Brain microvascular endothelial cell (primary cell): ENCODE data around the gene TIPIN.

ENCODE experiments used
- DNase-seq: peaks from one replicate; pipeline ENCODE4 v3.0.0-alpha.2; 2020
- H3K27ac ChIP-seq: fragments of 250-450 bp; sonication (Bioruptor Pico); 2 replicates; pipeline ENCODE4 v1.5.1; 2020; ENCODE audit warnings: mild to moderate bottlenecking, moderate library complexity
- H3K27me3 ChIP-seq: fragments of 250-450 bp; sonication (Bioruptor Pico); replicated peaks from 2 replicates; pipeline ENCODE4 v1.5.1; 2020; ENCODE audit warnings: mild to moderate bottlenecking
- H3K36me3 ChIP-seq: fragments of 250-450 bp; sonication (Bioruptor Pico); replicated peaks from 2 replicates; pipeline ENCODE4 v1.5.1; 2020; ENCODE audit warnings: mild to moderate bottlenecking
- H3K4me3 ChIP-seq: 2 replicates; pipeline ENCODE4 v1.5.1; 2011; ENCODE audit warnings: low read depth, mild to moderate bottlenecking, control low read depth, low read length, moderate library complexity
- CTCF ChIP-seq: IDR thresholded peaks from 2 replicates; pipeline ENCODE4 v1.5.1; 2011; ENCODE audit warnings: low read depth, mild to moderate bottlenecking, moderate library complexity, low read length, control low read depth, inconsistent platforms; ENCODE audit errors: missing control alignments
- in situ Hi-C: cut with HindIII; loops from 2 replicates; pipeline ENCODE4 v1.10.0; 2017; ENCODE audit warnings: low sequenced_read_pairs, low pct_ligation_motif_present

TIPIN gene

GRCh38 chr15:66356359-66357236 is at the start of gene TIPIN:
Gene TIPIN (minus strand): TSS chr15:66356685. CDS start chr15:66352947, 3,738 bp downstream.
- in situ Hi-C loops: no loop called here
- H3K4me3 ChIP-seq: peak within 1 kb of the TSS; percentile 86
- TF ChIP-seq CTCF: no peak
- H3K36me3 ChIP-seq: no peaks in the 10 kb centered on the region
- peak within 1 kb of the TSS; percentile 42 for H3K27ac ChIP-seq
- DNase-seq: peak; percentile 90
- no peaks in the 10 kb centered on the region for H3K27me3 ChIP-seq

GRCh38 chr15:66405615-66406014 is 49.1 kb upstream of the TIPIN start:
- TF ChIP-seq CTCF: no peak
- no peak overlapping the region for H3K4me3 ChIP-seq
- in situ Hi-C loops: no loop called here
- no peaks in the 10 kb centered on the region for H3K36me3 ChIP-seq
- no peaks in the 10 kb centered on the region for H3K27me3 ChIP-seq
- DNase-seq: no peak
- H3K27ac ChIP-seq: no peak overlapping the region

- in situ Hi-C loops: no loop called here
- DNase-seq: no peak
- Histone ChIP-seq H3K36me3 (no peaks in the 10 kb centered on the region), H3K27me3 (no peaks in the 10 kb centered on the region), H3K4me3 (no peak overlapping the region), H3K27ac (no peak overlapping the region)
- no peak for TF ChIP-seq CTCF
Observed at GRCh38 chr15:66405007-66405406, 48.5 kb upstream of the TIPIN start.

- no peak for TF ChIP-seq CTCF
- in situ Hi-C loops: no loop called here
Observed at GRCh38 chr15:66404532-66404931, 48.0 kb upstream of the TIPIN start.

GRCh38 chr15:66404122-66404521 is 47.6 kb upstream of the TIPIN start:
- no peak overlapping the region for H3K27ac ChIP-seq
- no peak for TF ChIP-seq CTCF
- no peak for DNase-seq
- in situ Hi-C loops: no loop called here
- no peak overlapping the region for H3K4me3 ChIP-seq
- no peaks in the 10 kb centered on the region for H3K36me3 ChIP-seq
- no peaks in the 10 kb centered on the region for H3K27me3 ChIP-seq

More at GRCh38 chr15:66404532-66404931, 48.0 kb upstream of the TIPIN start:
- H3K4me3 ChIP-seq: no peak overlapping the region
- no peak overlapping the region for H3K27ac ChIP-seq
- no peaks in the 10 kb centered on the region for H3K36me3 ChIP-seq
- H3K27me3 ChIP-seq: no peaks in the 10 kb centered on the region
- DNase-seq: no peak

- no peak for DNase-seq
- Histone ChIP-seq H3K4me3 (no peak overlapping the region), H3K36me3 (no peaks in the 10 kb centered on the region), H3K27ac (no peak overlapping the region), H3K27me3 (no peaks in the 10 kb centered on the region)
- TF ChIP-seq CTCF: no peak
- in situ Hi-C loops: no loop called here
Observed at GRCh38 chr15:66403323-66403722, 46.8 kb upstream of the TIPIN start.
